Suppressor macrophage treated with lipopolysaccharide for 1 hour (primary cell): ENCODE results near the gene PC.
A peak's percentile ranks its signal among the peaks of the same experiment; 100 is the strongest.

ENCODE experiments used
- DNase-seq, 3 donors: peaks; one replicate each; pipeline ENCODE4 v3.0.0-alpha.2; 2020 to 2022

Gene PC

GRCh38 chr11:66910016-66910415 is 48.2 kb downstream of the PC start:
- peak in 1 of 3 donors; percentile 10 for DNase-seq

GRCh38 chr11:66909181-66909580 is 49.0 kb downstream of the PC start:
- no peak for DNase-seq

DNA sequence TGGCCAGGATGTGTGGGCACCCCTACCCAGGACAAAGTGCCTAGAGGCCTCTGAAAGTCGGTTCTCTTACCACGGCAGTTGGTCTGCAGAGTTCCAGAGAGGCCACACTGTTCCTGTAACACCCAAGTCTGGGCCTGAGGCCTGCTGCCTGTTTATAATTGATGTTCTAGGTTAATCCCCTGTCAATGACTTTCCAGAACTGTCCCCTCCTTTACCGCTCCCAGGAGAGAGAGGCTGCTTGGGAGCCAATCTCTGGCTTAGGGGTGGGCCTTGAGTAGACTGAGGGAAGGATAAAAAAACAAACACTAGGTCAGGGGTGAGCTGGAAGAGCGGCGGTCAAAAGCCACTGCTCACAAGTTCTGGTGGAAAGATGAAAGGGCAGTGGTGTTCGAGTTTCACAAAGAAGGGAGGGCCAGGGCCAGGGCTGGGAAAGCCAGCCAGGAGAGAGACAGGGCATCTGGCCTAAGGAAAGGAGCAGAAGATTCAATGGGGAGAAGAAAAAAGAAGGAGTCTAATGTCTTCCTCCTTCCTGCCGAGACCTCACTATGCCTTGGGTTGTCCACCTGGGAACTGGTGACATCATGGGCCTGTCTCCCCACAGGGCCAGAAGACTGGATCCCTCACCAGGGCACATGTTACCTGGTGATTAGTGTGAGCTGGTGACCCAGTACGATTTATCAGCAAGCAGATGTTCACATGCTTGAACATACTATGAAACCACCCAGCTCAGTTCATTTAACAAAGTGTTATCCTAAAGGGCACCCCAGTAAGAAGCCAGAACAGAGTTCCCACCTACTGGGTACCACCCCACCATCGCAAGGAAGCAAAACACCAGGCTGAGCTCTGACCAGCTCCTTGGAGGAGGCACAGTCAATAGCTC is 50.2 kb downstream of the PC start:
- peak in 1 of 3 donors; percentile 15 for DNase-seq

GRCh38 chr11:66906061-66906733 is 52.0 kb downstream of the PC start:
- DNase-seq, result no peak

DNA sequence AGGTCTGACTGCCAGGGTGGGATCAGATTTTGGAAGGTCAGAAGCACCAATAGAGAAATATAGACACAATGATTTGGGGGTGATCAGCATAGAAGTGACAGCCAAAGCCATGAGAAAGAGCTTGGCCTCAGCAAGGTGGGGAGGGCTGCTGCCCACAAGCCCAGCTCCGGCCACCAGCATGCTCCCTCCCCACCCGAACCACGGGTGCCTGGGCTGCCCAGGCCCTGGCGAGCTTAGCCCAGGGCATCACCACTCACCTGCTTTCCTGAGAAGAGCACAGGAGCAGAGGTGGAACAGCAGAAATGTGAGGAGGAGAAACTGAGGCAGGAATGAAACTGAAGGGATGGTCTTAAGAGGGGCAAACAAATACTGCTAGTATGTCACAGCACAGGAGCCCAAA is 52.6 kb downstream of the PC start:
- no peak for DNase-seq

DNA sequence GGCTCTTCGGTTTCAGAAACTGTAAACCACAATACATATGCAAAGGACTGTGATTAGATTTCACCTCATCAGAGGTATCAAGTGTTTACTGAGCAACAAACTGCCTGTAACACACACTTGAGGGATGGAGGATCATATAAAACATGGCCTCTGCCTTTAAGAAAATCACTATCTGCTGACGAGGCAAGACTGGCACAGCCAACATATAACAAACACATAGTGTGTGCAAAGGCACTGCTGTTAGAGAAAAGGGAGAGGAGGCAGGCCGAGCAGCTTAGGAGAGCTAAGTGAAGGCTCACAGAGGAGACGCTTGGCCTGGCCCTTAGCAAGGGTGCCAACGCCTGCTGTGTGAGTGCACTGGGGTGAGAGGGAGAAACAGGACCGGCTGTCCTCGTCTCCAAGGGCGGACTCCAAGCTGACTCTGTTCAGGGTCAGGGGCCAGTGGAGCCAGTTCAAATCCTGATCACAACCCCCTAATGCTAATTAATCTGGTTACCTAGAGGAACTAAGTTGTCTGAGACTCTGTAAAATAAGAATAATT is 53.1 kb downstream of the PC start:
- peak in 1 of 3 donors; percentile 14 for DNase-seq

- peak in 1 of 3 donors; percentile 16 for DNase-seq
Measured at GRCh38 chr11:66904561-66904960, 53.6 kb downstream of the PC start.

DNA sequence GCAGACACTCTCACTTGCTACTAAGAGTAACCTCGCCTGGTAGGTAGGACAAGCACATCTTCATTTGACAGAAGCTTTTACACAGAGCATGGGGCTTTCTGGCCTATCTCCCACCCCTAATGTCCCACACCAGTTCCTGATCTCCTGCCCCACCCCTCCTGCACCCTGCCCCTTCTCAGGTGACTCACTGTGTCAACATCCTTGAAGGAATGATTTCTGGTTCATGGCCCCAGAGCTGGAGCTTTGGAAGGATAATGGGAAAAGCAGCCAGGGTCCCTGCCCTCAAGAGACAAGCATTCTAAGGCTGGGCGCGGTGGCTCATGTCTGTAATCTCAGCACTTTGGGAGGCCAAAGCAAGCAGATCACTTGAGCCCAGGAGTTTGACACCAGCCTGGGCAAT is 54.1 kb downstream of the PC start:
- DNase-seq, result no peak

DNA sequence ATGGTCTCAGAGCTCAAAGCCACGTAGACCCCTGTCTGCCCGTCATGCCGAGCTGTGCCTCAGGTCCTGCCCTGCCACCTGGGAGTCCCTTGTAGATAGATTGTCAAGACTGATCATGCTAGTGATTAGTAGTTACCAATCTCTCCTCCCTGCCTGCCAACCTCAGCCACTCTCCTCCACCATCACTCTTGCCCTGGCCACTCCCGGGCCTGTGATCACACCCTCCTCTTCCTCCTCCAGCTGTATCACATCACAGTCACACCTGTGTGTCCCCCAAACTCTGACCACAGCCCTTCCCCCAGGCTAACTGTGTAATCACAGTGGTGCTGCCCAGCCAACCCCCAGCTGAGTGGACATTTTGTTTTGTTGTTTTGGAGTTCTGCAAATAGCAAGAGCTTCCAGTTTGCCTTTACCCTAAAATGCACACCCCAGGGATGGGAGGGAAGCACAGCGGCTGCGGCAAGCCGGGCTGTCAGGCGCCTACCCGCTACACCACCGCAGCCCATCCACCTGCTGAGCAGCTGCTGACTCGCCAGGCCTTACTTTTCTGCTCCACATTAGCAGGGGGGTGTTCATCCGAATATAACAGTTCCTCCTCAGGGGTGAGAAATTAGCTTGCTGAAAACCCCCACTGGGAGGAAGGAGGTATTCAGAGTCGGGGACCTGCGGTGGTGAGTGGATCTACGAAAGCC is 55.6 kb downstream of the PC start:
- no peak for DNase-seq

DNA sequence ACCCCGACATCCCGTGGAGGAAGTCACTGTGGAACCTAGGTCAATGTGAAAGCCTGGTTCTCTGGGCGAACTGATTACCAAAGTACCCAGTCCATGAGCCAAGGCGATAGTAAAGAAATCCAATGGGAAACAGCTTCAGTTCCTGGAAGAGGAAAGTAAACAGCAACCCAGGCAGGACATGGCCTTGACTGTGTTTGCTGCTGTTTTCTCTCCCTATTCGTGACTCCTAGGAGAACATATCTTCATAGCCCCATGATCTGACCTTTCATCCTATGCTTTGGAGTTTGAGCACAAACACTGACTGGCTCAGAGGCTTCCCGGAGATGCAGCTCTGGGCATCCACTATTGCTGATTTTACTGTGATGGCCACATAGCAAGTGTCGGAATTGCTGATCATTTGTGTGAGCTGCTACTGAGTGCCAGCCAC is 56.2 kb downstream of the PC start:
- DNase-seq, result no peak

- no peak for DNase-seq
Measured at GRCh38 chr11:66894141-66894540, 64.0 kb downstream of the PC start.

DNA sequence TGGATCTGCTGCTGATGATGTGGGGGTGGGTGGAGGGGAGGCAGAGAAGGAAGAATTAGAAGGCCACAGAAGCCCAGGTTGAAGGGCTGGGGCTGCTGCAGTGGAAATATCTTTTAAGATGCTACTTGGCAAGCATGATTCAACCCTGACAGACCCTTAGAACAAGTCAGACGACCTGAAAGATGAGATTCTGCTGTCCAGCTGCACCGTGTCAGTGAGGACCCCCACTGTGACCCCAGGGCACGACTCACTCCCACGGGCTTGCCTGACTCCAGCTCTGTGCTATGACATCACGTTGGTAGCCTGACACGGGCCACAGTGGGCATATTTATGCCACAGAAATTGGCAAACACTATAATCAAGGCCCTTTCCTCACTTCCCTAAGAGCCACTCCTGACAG is 65.3 kb downstream of the PC start:
- DNase-seq, result no peak

DNA sequence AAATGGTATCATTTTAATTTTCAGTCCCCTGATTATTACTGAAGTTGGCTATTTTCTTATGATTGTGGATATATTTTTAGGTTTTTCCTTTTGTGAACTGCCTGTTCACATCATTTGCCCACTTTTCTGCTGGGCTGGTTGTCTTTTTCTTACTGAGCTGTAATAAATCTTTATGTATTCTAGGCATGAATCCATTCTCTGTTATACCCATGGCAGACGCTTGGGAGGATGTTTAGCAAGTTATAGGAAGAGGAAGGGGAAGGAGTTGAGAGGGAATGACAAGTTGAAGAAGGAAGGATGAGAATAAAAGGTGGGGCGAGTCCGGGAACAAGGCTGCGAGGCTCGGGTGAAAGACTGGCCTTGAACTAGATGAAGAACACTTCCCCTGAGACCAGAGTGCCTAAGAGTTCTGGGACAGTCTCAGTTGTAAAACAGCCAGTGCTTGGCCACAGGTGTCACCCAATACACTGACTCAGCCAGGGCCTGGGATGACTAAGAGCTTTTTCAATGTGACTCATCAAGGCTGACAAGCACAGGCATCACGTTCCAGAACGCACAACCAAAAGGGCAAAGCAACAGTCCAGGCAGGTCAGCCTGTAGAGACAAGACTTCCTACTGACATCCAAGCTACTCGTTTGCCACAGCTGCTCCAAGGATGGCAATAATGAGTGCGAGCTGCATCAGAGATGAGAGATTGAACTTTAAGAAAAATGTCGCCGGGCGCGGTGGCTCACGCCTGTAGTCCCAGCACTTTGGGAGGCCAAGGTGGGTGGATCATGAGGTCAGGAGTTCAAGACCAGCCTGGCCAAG is 66.1 kb downstream of the PC start:
- peak; percentile 55 to 67 (median 63) for DNase-seq

DNA sequence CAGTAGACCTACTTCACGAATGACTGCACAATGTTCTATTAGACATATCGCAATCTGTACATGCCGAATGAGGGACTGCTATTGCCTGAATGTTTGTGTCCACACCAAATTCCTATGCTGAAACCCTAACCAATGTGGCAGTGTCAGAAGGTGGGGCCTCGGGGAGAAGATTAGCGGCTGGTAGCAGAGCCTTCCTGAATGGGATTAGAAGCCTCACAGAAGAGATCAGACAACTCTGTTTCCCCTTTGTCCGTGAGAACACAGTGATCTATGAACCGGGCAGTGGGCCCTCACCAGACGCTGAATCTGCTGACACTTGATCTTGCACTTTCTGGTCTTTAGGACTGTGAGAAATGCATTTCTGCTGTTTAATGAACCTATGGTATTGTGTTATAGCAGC is 68.2 kb downstream of the PC start:
- no peak for DNase-seq

- DNase-seq, result no peak
Measured at GRCh38 chr11:66888282-66888681, 69.9 kb downstream of the PC start.

GRCh38 chr11:66887526-66887925 is 70.7 kb downstream of the PC start:
- DNase-seq, result no peak

- no peak for DNase-seq
Measured at GRCh38 chr11:66886671-66887221, 71.4 kb downstream of the PC start.

DNA sequence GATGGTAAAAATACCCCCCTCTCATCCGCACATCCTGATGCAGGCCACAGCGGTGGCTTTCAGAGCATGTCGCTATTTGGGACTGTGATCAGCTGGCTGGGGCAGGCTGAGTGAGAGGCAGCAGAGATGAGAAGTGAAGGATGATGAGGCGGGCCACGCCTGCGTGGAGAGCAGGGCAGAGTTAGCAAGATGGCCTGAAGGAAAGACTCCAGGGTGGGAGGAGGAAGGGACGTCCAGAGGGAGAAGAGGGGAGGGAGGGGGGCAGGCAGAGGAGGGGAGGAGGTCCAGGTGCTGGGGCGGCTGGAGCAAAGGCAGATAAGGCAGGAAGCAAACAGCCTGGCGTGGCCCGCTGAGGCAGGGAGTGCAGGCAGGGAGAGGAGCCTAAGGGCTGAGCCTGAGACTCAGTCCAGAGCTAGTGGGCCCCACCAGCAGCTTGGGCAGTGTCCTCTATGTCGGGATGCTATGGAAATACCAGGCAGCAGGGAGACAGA is 72.2 kb downstream of the PC start:
- no peak for DNase-seq

- no peak for DNase-seq
Measured at GRCh38 chr11:66885469-66885868, 72.7 kb downstream of the PC start.

- no peak for DNase-seq
Measured at GRCh38 chr11:66884443-66884842, 73.7 kb downstream of the PC start.

GRCh38 chr11:66883016-66883965 is 74.9 kb downstream of the PC start:
- peak; percentile 64 to 86 (median 69) for DNase-seq
